Psoas muscle (tissue), 8 donors: ENCODE results near the gene PRG2. TPM values are rescaled to one million over a fixed set of nuclear protein-coding genes. Genes with fewer than 3 reads are reported as not detected.

ENCODE experiments used
- ATAC-seq, 4 donors: fragments of 200-7000 bp; cut with Tn5 transposase; one replicate each; pipeline ENCODE4 v1.9.1; 2020; ENCODE audit warnings: moderate library complexity in 3 of 4, mild to moderate bottlenecking in 2 of 4
- DNase-seq, 2 donors: peaks; one replicate each; pipeline ENCODE4 v3.0.0-alpha.2; 2020
- H3K27ac ChIP-seq: fragments of 200-600 bp; one replicate; pipeline ENCODE4 v1.8.0; 2022
- H3K27me3 ChIP-seq, 3 donors: fragments of 200-600 bp in 1 of 3; one replicate each; pipeline versions ENCODE4 v1.6.1 to v1.8.0; 2013 to 2022; ENCODE audit warnings: low read length in 2 of 3, mild to moderate bottlenecking in 2 of 3, moderate library complexity in 1 of 3; ENCODE audit not compliant: insufficient read depth in 3 of 3
- H3K36me3 ChIP-seq, 2 donors: fragments of 200-600 bp in 1 of 2; one replicate each; pipeline versions ENCODE4 v1.6.1 to v1.8.0; 2013 to 2022; ENCODE audit warnings: low read depth in 1 of 2, mild to moderate bottlenecking in 1 of 2, moderate library complexity in 1 of 2; ENCODE audit not compliant: insufficient read depth in 1 of 2
- H3K4me1 ChIP-seq: fragments of 200-600 bp; one replicate; pipeline ENCODE4 v1.8.0; 2022
- H3K4me3 ChIP-seq: fragments of 200-600 bp; one replicate; pipeline ENCODE4 v1.8.0; 2022; ENCODE audit warnings: mild to moderate bottlenecking
- H3K9me3 ChIP-seq: fragments of 200-600 bp; one replicate; pipeline ENCODE4 v1.8.0; 2022
- WGBS, 3 donors: extraction: QIAGEN DNeasy Blood & Tissue Kit; methylation state at CpG; one replicate each; pipeline versions ENCODE4 v1.1.6 to v1.1.7; 2013; 5-methylcytosine and 5-hydroxymethylcytosine counted together
- intact Hi-C, 2 donors: fragments of 100-400 bp; cut with DNase I; formaldehyde crosslinking; loops; one replicate each; pipeline versions ENCODE4 v1.11.0 to v1.14.2; 2022
- polyA plus RNA-seq, 3 donors: library from polyadenylated mRNA; stranded (reverse); fragments of 200-250 nt; gene quantifications; one replicate each; pipeline ENCODE4 v1.2.3, GENCODE V29; 2013
- total RNA-seq, 4 donors: library from RNA; stranded (reverse); fragmentation: NEBNext Ultra II Directional in 2 of 4; extraction: Animal tissue kit (Norgen Biotek cat#: 25700) in 2 of 4; gene quantifications; one replicate each; pipeline versions ENCODE4 v1.2.1 to v1.2.4, GENCODE V29; 2021 to 2023
- TF ChIP-seq, protein P1 (sequence below): fragments of 200-600 bp; IDR thresholded peaks from one replicate; pipeline ENCODE4 v1.8.0; 2022; ENCODE audit warnings: antibody characterized with exemption
- donor health status: healthy with polysubstance abuse.
- donor health status: DM: no; HTN: no; CAD: no; lungs with moderate emphysema.
- donor health status: Bipolar disorder and iron deficiency.
- donor health status: healthy.
- donor health status: DM: yes; HTN: yes; CAD: no.
- donor health status: DM: no; HTN: no; CAD: no.
- donor health status: DM: no; HTN: no; CAD: no.
- donor health status: DM: yes; HTN: yes; CAD: no.

PRG2 gene
- total and polyA plus RNA-seq, 7 donors = 0.25 TPM; not detected in 6

DNA sequence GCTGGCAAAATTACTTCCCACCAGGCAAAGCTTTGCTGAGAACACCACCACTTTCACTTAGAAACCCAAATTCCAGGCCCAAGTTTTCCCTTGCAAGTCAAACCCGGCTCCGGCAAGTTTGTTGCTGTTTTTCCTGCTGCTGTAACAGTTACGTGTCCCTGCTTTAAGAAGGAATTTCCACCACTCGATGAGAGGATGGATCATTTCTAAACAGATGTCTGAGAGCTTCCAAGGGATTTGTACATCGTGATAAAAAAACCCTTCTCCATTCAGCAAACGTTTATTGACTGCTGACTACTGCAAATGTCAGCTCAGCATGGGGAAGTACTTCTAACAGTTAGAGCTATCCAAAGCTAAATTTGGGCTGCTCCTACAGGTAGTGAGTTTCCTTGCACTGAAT, 32.6 kb downstream of the PRG2 start:
- H3K4me3 ChIP-seq = no peak overlapping the region
- H3K27ac ChIP-seq = peak overlapping the region; percentile 54
- TF ChIP-seq, protein P1, sequence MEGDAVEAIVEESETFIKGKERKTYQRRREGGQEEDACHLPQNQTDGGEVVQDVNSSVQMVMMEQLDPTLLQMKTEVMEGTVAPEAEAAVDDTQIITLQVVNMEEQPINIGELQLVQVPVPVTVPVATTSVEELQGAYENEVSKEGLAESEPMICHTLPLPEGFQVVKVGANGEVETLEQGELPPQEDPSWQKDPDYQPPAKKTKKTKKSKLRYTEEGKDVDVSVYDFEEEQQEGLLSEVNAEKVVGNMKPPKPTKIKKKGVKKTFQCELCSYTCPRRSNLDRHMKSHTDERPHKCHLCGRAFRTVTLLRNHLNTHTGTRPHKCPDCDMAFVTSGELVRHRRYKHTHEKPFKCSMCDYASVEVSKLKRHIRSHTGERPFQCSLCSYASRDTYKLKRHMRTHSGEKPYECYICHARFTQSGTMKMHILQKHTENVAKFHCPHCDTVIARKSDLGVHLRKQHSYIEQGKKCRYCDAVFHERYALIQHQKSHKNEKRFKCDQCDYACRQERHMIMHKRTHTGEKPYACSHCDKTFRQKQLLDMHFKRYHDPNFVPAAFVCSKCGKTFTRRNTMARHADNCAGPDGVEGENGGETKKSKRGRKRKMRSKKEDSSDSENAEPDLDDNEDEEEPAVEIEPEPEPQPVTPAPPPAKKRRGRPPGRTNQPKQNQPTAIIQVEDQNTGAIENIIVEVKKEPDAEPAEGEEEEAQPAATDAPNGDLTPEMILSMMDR = no peak
- H3K9me3 ChIP-seq = no peaks in the 10 kb centered on the region
- peaks cover 7% of the 10 kb centered on the region for H3K4me1 ChIP-seq
- 20 to 27% (median 21%) methylated on average over 6 of the region's 6 CpGs for WGBS, 3 donors
- ATAC-seq (no peak), DNase-seq (no peak)
- intact Hi-C loops = no loop called here
- H3K36me3 ChIP-seq = no peaks in the 10 kb centered on the region
- no peaks in the 10 kb centered on the region for H3K27me3 ChIP-seq

DNA sequence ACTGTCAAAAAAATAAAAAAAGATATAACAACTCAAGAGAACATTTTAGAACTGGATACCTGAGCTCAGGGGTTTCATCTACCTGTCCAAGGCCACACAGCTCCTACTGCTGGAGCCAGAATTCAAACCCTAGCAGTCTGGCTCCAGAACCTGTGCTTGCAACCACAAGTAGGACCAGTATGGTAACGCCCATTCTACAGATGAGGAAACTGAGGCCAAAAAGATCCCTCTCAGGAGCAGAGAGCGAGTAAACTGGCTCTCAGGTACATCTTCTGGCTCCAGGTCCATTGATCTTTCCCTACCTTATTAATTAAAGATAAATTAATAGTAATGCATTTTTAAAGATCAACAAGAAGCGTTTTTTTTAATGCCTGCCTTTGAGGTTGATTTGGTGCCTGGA, 33.1 kb downstream of the PRG2 start:
- no peaks in the 10 kb centered on the region for H3K27me3 ChIP-seq
- TF ChIP-seq, protein P1 = no peak
- no peak overlapping the region for H3K4me3 ChIP-seq
- no peaks in the 10 kb centered on the region for H3K36me3 ChIP-seq
- ATAC-seq = no peak
- intact Hi-C loops = no loop called here
- WGBS, 3 donors = 89 to 93% (median 92%) methylated on average over 3 of the region's 3 CpGs
- H3K9me3 ChIP-seq = no peaks in the 10 kb centered on the region
- H3K27ac ChIP-seq = peak overlapping the region; percentile 54
- peaks cover 7% of the 10 kb centered on the region for H3K4me1 ChIP-seq
- no peak for DNase-seq

DNA sequence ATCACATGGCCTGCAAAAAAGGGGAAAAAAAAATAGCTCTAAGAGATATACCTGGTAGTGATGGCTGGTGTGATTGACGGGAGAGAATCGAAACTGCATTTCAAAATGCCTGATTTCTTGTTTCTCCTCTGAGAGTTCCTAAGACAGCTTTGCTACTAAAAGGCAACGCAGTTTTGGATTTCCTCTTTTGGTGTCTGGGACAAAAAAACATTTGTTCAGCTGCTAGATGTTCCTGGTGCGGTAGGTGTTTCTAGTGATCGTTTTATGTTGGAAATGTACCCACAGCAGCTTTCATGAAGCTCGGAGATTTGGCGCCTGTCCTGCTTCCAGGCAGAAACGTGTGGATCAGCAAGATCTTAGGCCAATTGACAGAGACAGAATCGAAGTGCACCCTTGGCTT, 34.2 kb downstream of the PRG2 start:
- no peak for DNase-seq
- ATAC-seq = no peak
- Histone ChIP-seq H3K4me3 (no peak overlapping the region), H3K9me3 (no peaks in the 10 kb centered on the region), H3K4me1 (peaks cover 7% of the 10 kb centered on the region), H3K36me3 (no peaks in the 10 kb centered on the region), H3K27me3 (no peaks in the 10 kb centered on the region), H3K27ac (no peak overlapping the region)
- 50 to 67% (median 61%) methylated on average over 9 of the region's 9 CpGs for WGBS, 3 donors
- TF ChIP-seq, protein P1 = no peak
- intact Hi-C loops = no loop called here

DNA sequence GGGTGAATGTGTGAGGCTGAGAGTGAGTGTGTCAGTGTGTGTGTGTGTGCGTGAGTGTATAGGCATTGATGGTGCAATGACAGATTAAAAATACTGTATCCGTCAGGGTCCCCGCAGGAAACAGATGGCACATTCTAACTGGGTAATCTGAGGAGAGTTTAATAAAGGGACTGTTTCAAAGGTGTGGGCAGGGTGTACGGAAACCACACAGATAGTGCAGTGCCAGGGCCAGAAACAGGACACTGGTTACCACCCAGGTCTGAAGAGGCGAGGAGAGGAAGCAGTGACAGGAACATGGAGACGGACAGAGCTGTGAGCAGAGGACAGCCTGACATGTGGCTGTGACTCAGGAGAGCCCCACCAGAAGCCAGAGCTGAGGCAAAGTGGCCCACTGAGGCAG, 35.8 kb downstream of the PRG2 start:
- Histone ChIP-seq H3K36me3 (no peaks in the 10 kb centered on the region), H3K4me1 (peaks cover 7% of the 10 kb centered on the region), H3K27ac (no peak overlapping the region), H3K27me3 (no peaks in the 10 kb centered on the region), H3K4me3 (no peak overlapping the region), H3K9me3 (no peaks in the 10 kb centered on the region)
- DNase-seq (no peak), ATAC-seq (peak in 3 of 4 donors; percentile 25 to 30 (median 29))
- intact Hi-C loops = no loop called here
- TF ChIP-seq, protein P1 = no peak
- WGBS, 3 donors = 55 to 75% (median 70%) methylated on average over 6 of the region's 6 CpGs

DNA sequence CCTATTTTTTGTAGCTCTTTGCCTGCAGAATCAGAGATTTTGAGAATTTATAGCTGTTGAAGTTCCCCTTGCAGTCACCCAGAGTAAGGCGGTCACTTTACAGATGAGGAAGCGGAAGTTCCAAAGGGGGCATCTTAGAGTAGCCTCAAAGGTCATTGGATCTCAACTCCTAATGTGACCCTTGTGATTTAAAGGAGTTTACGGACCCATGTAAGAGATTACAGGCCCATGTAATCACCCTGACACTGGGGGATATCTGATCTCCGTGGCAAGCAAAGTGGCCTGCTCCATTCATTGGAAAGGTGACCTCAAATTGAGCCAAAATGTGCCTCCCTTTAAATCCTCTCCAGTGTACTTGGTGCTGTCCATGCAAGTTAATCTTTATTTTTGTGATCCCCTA, 36.6 kb downstream of the PRG2 start:
- WGBS, 3 donors = 64 to 72% (median 65%) methylated on average over 4 of the region's 4 CpGs
- intact Hi-C loops = no loop called here
- no peak overlapping the region for H3K27ac ChIP-seq
- no peaks in the 10 kb centered on the region for H3K27me3 ChIP-seq
- DNase-seq (no peak), ATAC-seq (no peak)
- H3K4me3 ChIP-seq = no peak overlapping the region
- H3K36me3 ChIP-seq = no peaks in the 10 kb centered on the region
- no peaks in the 10 kb centered on the region for H3K9me3 ChIP-seq
- peaks cover 5% of the 10 kb centered on the region for H3K4me1 ChIP-seq
- TF ChIP-seq, protein P1 = no peak
